ENCODE data around the gene FRMPD1.

GRCh38 chr9:37656936-37657335 lies 6.2 kb downstream of the FRMPD1 start:
- no peak for TF ChIP-seq CTCF (IDR thresholded peaks at IDR 0.05)
- TF ChIP-seq POLR2A (IDR thresholded peaks at IDR 0.05) = no peak

All from ovary (tissue), 3 donors.